Mononuclear cell (primary cell): ENCODE measurements around the gene GALNT16. TPM values are rescaled to one million over a fixed set of nuclear protein-coding genes. Genes with fewer than 3 reads are reported as not detected.
"Not testable (repeated sequence)": the region's sequence is repeated elsewhere in the genome, so short reads cannot be mapped to it uniquely, and the experiment has no call there.

Experiments
- H3K27me3 ChIP-seq: 2 replicates; pipeline ENCODE4 v1.6.0; 2011; ENCODE audit warnings: low read length, control low read depth; ENCODE audit not compliant: insufficient read depth
- H3K4me1 ChIP-seq: 2 replicates; pipeline ENCODE4 v1.5.1; 2011; ENCODE audit warnings: mild to moderate bottlenecking, low read length, control low read depth; ENCODE audit not compliant: insufficient read depth
- H3K4me3 ChIP-seq: 2 replicates; pipeline ENCODE4 v1.5.1; 2011; ENCODE audit warnings: mild to moderate bottlenecking, low read length, moderate library complexity
- H3K9me3 ChIP-seq: 2 replicates; pipeline ENCODE4 v1.5.1; 2011; ENCODE audit warnings: low read depth, mild to moderate bottlenecking, control low read depth, low read length
- total RNA-seq: library from RNA; depleted of rRNA; stranded (reverse); fragments of >200 nt; gene quantifications from one replicate; pipeline ENCODE4 v1.2.3, GENCODE V29; 2012

Gene GALNT16
- total RNA-seq = not detected

GRCh38 chr14:69259527-69260189 lies at the start of gene GALNT16:
GALNT16 (plus strand) TSS chr14:69260158; CDS start chr14:69260291, 133 bp downstream.
- Histone ChIP-seq H3K4me3 (no peak within 1 kb of the TSS), H3K4me1 (peaks cover 8% of the 10 kb centered on the region), H3K9me3 (no peaks in the 10 kb centered on the region), H3K27me3 (peaks cover 58% of the 10 kb centered on the region)

DNA sequence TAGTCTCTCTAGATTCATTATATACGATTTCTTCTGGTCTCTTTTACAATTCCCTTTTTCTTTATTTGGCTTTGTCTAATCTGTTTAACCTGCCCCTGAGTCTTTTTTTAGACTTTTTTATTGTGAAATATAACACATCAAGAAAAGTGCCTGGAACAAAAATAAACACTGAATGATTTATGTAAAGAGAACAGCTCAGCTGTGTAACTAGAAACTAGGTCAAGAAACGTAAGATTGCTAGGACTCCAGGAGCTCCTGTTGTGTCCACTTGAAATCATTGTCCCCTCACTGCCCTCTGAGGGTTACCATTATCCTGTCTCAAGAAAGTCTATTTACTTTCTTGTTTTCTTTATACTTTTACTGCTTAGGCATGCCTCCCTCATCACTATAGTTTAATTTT lies 45.6 kb upstream of the GALNT16 start:
- Histone ChIP-seq H3K9me3 (no peaks in the 10 kb centered on the region), H3K4me1 (no peaks in the 10 kb centered on the region), H3K4me3 (no peak overlapping the region), H3K27me3 (no peaks in the 10 kb centered on the region)

GRCh38 chr14:69217663-69218062 lies 42.3 kb upstream of the GALNT16 start:
- not testable (repeated sequence) for H3K9me3 ChIP-seq, H3K4me3 ChIP-seq, H3K27me3 ChIP-seq, H3K4me1 ChIP-seq

DNA sequence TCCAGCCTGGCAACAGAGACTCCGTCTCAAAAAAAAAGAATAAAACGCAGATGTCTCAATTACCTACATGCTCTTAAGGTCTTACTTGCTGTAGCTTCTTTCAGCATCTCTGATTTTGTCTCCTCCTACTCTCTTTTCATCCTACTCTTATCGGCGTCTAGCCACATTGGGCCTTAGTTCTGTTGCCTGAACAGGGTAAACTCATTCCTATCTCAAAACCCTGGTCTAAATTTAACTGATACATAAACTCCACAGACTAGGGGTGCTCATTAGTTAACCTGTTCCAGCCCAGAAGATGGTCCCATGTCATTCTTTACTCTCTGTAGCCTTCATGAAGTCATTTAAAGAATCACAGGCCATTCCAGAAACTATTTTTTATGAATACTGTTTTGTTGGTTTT lies 35.0 kb upstream of the GALNT16 start:
- H3K9me3 ChIP-seq = no peaks in the 10 kb centered on the region
- H3K4me1 ChIP-seq = no peaks in the 10 kb centered on the region
- H3K27me3 ChIP-seq = no peaks in the 10 kb centered on the region
- H3K4me3 ChIP-seq = no peak overlapping the region

- Histone ChIP-seq H3K4me3 (no peak overlapping the region), H3K9me3 (no peaks in the 10 kb centered on the region), H3K27me3 (no peaks in the 10 kb centered on the region), H3K4me1 (no peaks in the 10 kb centered on the region)
Observed at GRCh38 chr14:69226178-69226577, 33.8 kb upstream of the GALNT16 start.

GRCh38 chr14:69226736-69227135 lies 33.2 kb upstream of the GALNT16 start:
- Histone ChIP-seq H3K4me3 (no peak overlapping the region), H3K27me3 (no peaks in the 10 kb centered on the region), H3K4me1 (no peaks in the 10 kb centered on the region), H3K9me3 (no peaks in the 10 kb centered on the region)

DNA sequence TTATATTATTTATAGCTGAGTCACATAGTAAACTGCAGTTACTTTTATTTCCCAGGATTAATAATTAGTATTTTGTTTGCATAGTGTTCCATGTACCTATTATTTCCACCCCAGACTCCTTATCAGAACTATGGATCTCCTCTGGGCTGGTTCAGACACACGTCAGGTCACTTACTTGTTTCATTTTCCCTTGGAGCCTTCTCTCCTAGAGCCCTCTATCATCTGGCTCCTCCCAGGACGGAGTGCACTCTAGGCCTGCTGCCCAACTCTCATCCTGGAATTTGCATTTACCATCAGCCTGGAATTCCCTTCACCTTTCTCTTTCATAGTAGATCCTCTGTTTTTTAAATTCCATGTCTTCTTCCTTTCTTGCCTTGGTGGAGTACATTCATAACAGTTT lies 28.5 kb upstream of the GALNT16 start:
- Histone ChIP-seq H3K27me3 (no peaks in the 10 kb centered on the region), H3K9me3 (no peaks in the 10 kb centered on the region), H3K4me3 (no peak overlapping the region), H3K4me1 (no peaks in the 10 kb centered on the region)

DNA sequence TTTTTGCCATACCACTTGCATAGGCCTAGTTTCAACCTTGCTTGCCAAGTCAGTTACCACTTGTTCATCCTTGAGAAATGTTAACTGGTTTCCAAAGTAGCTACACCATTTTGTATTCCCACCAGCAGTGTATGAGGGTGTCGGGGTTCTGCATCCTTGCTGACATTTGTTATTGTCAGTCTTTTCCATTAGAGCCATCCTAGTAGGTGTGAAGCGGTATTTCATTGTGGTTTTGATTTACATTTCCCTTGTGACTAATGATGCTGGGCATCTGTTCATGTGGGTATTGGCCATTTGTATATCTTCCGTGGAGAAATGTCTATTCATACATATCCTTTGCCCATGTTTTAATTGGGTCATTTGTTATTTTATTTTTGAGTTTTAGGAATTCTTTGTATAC lies 27.6 kb upstream of the GALNT16 start:
- Histone ChIP-seq H3K27me3 (no peaks in the 10 kb centered on the region), H3K9me3 (no peaks in the 10 kb centered on the region), H3K4me1 (no peaks in the 10 kb centered on the region), H3K4me3 (no peak overlapping the region)

GRCh38 chr14:69234106-69234505 lies 25.9 kb upstream of the GALNT16 start:
- Histone ChIP-seq H3K4me3 (no peak overlapping the region), H3K9me3 (no peaks in the 10 kb centered on the region), H3K4me1 (no peaks in the 10 kb centered on the region), H3K27me3 (no peaks in the 10 kb centered on the region)

GRCh38 chr14:69235708-69236107 lies 24.2 kb upstream of the GALNT16 start:
- Histone ChIP-seq H3K4me3 (no peak overlapping the region), H3K9me3 (no peaks in the 10 kb centered on the region), H3K27me3 (no peaks in the 10 kb centered on the region), H3K4me1 (no peaks in the 10 kb centered on the region)

DNA sequence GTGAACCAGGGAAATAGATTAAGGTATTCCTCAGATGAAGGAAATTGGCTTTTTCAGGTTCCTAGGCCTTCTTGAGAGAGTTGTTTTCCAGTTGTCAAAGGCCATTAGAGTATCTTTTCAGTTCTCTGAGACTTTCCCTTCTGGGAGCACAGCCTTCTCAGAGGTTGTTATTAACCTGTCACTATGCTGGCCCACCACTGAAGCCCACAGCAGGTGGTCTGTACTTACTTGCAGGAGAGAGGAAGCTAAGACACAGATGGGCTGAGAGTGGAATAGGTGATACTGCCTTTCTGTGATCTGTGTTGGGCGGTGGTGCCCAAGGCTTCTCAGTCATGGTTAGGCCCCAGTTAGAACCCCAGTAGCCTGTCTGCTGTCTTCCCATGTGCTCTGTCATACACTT lies 22.8 kb upstream of the GALNT16 start:
- Histone ChIP-seq H3K4me1 (no peaks in the 10 kb centered on the region), H3K4me3 (no peak overlapping the region), H3K27me3 (no peaks in the 10 kb centered on the region), H3K9me3 (no peaks in the 10 kb centered on the region)

DNA sequence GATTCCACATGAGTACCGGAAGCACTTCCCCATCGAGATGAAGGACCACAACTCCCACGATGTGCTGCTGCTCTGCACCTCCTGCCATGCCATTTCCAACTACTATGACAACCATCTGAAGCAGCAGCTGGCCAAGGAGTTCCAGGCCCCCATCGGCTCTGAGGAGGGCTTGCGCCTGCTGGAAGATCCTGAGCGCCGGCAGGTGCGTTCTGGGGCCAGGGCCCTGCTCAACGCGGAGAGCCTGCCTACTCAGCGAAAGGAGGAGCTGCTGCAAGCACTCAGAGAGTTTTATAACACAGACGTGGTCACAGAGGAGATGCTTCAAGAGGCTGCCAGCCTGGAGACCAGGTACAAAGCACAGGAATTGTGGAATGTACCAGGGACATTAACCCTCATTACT lies 22.4 kb upstream of the GALNT16 start:
- H3K4me1 ChIP-seq = no peaks in the 10 kb centered on the region
- no peak overlapping the region for H3K4me3 ChIP-seq
- no peaks in the 10 kb centered on the region for H3K9me3 ChIP-seq
- no peaks in the 10 kb centered on the region for H3K27me3 ChIP-seq

- H3K27me3 ChIP-seq = no peaks in the 10 kb centered on the region
- H3K9me3 ChIP-seq = no peaks in the 10 kb centered on the region
- no peaks in the 10 kb centered on the region for H3K4me1 ChIP-seq
- no peak overlapping the region for H3K4me3 ChIP-seq
Observed at GRCh38 chr14:69238883-69239282, 21.1 kb upstream of the GALNT16 start.

DNA sequence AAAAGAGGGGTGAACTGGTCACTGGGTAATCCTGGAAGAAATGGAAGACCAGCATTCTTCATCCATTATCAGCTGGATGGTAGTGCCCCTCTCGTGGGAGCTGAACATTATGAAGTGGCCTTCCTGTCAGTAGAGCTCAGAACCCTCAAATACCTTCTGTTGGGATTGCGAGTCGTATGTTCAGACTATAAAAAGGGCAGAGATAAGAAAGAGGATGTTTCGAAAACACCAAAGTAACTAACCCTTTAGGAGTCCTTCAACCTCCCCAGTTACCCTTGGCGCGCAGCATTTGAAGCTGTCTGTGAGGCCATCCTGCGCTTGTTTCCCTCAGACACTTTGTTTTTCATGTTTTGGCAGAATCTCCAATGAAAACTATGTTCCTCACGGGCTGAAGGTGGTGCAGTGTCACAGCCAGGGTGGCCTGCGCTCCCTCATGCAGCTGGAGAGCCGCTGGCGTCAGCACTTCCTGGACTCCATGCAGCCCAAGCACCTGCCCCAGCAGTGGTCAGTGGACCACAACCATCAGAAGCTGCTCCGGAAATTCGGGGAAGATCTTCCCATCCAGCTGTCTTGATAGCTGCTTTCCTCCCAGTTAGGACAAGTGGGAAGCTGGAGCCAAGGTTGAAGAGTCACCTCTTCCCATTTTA lies 19.3 kb upstream of the GALNT16 start:
- no peaks in the 10 kb centered on the region for H3K27me3 ChIP-seq
- H3K4me3 ChIP-seq = no peak overlapping the region
- no peaks in the 10 kb centered on the region for H3K9me3 ChIP-seq
- no peaks in the 10 kb centered on the region for H3K4me1 ChIP-seq

GRCh38 chr14:69241577-69241976 lies 18.4 kb upstream of the GALNT16 start:
- H3K4me3 ChIP-seq = no peak overlapping the region
- H3K9me3 ChIP-seq = no peaks in the 10 kb centered on the region
- H3K4me1 ChIP-seq = no peaks in the 10 kb centered on the region
- no peaks in the 10 kb centered on the region for H3K27me3 ChIP-seq
